ENCODE results near the gene THUMPD1. TPM values are rescaled to one million over a fixed set of nuclear protein-coding genes. Genes with fewer than 3 reads are reported as not detected.

Gene THUMPD1
- total and polyA plus RNA-seq, 2 of the 8 experiments (the other 6 are each of a cell fraction or from before 2014, with no cell fraction given) = 31.6 to 49.4 TPM

DNA sequence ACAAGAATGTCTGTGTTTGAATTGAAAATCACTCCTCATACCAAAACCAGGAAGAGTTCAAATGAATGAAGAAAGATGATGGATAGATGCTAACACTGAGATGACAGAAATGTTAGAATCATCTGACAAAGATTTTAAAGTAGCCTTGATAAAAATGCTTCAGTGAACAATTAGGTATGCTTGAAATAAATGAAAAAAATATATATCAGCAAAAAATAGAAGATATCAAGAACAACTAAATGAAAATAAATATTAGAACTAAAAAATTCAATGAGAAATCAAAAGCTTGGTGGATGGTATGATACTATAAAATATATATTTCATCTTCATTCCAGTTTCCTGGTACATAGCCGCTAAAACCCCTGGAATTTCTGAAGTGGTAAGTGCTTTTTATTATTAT is 13.6 kb upstream of the THUMPD1 start (continued):
- no peak for TF ChIP-seq TEAD4 (IDR thresholded peaks at IDR 0.05; ENCODE audit: low read depth, low read length)
- no peak for TF ChIP-seq MAFK (IDR thresholded peaks at IDR 0.05; ENCODE audit: low read depth, low read length)
